ENCODE results near the gene PKP4. TPM values are rescaled to one million over a fixed set of nuclear protein-coding genes. Genes with fewer than 3 reads are reported as not detected.

The PKP4 gene
- total and polyA plus RNA-seq, 2 of the 8 experiments (the other 6 are each of a cell fraction or from before 2014, with no cell fraction given) = 48.2 to 88.0 TPM

DNA sequence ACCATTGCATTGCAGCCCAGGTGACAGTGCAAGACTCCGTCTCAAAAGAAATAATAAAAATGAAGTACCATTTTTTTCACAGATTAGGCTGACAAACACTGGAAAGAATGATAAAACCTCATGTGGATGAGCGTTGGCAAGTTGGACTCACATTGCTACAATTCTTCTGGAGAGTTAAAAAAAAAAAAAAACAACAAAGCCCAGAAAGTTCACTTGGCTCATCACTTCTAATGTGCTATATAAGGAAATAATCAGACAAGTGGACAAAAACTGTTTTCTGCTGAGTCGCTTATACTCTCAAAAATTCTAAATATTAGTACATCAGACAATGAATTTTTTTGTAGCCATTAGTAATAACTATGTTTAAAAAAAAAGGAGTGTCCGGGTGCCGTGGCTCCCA, 38.4 kb downstream of the PKP4 start:
- POLR2A ChIA-PET (ENCODE audit: partially characterized antibody) = no interaction called here
- Histone ChIP-seq H2BK5ac (ENCODE audit: low read depth, low read length) (no peak overlapping the region), H2BK20ac (ENCODE audit: low read length) (no peak overlapping the region), H3K9me3 (ENCODE audit: insufficient read depth in 2 of 2, low read depth in 1 of 2, low read length in 1 of 2) (no peaks in the 10 kb centered on the region), H3K18ac (ENCODE audit: extremely low read depth, low read length) (no peak overlapping the region), H3K14ac (ENCODE audit: insufficient read length) (no peak overlapping the region), H3K23ac (ENCODE audit: insufficient read length) (no peak overlapping the region), H4K8ac (ENCODE audit: extremely low read depth, insufficient read depth, low read length) (no peak overlapping the region), H3K79me1 (ENCODE audit: low read depth, low read length) (peaks cover 2% of the 10 kb centered on the region; the same call in 1 of the 2 replicates), H3K36me3 (ENCODE audit: control insufficient read depth in 2 of 4, insufficient read depth in 4 of 4, low read length in 3 of 4) (no peaks in the 10 kb centered on the region), H4K20me1 (replicated peaks in 1 of 2; ENCODE audit: control insufficient read depth in 1 of 2, insufficient read depth in 2 of 2, low read length in 2 of 2) (peaks cover 5 to 9% of the 10 kb centered on the region in 2 experiments), H3K56ac (replicated peaks; ENCODE audit: insufficient read length, low read depth, low read length) (no peak overlapping the region), H3K27me3 (replicated peaks in 1 of 4; ENCODE audit: control insufficient read depth in 3 of 4, extremely low read depth in 1 of 4, insufficient read depth in 3 of 4, low read length in 3 of 4) (no peaks in the 10 kb centered on the region), H3K23me2 (ENCODE audit: low read depth, low read length) (no peaks in the 10 kb centered on the region), H2BK12ac (ENCODE audit: low read depth, low read length) (no peak overlapping the region), H3K9ac (replicated peaks in 1 of 4; ENCODE audit: extremely low read depth in 1 of 4, low read depth in 3 of 4, low read length in 3 of 4) (no peak overlapping the region), H3K27ac (ENCODE audit: low read depth, low read length) (no peak overlapping the region), H2BK15ac (ENCODE audit: low read length) (no peak overlapping the region), H3K79me2 (ENCODE audit: control insufficient read depth in 1 of 2, insufficient read depth in 2 of 2, low read length in 2 of 2) (peaks cover 3 to 88% of the 10 kb centered on the region in 2 experiments; a peak in 3 of 4 replicates), H3K4me3 (ENCODE audit: extremely low read depth in 1 of 4, insufficient read depth in 2 of 4, low read depth in 3 of 4, low read length in 4 of 4) (no peak overlapping the region), H4K5ac (ENCODE audit: insufficient read length, low read depth, low read length) (no peak overlapping the region), H3K4me2 (ENCODE audit: insufficient read depth in 1 of 2, low read depth in 2 of 2, low read length in 2 of 2) (no peak overlapping the region), H4K91ac (replicated peaks; ENCODE audit: insufficient read length, low read length) (no peak overlapping the region), H3K4me1 (replicated peaks in 1 of 4; ENCODE audit: control insufficient read depth in 3 of 4, insufficient read depth in 4 of 4, low read length in 3 of 4) (peaks cover 8 to 18% (median 11%) of the 10 kb centered on the region in 4 experiments; a peak in 6 of 7 replicates), H2AK5ac (ENCODE audit: low read depth, low read length) (no peak overlapping the region), H3K4ac (replicated peaks; ENCODE audit: insufficient read length, low read depth, low read length) (no peak overlapping the region), H2AFZ (ENCODE audit: low read length) (no peak overlapping the region), H2BK120ac (replicated peaks; ENCODE audit: low read depth, low read length) (no peak overlapping the region)
- DNase-seq (ENCODE audit: low read depth in 1 of 2, low spot score in 2 of 2) (no peak), FAIRE-seq (no peak)
- 94% methylated on average over 5 of the region's 5 CpGs; no CpG with 5 or more reads in 1 of the 2 experiments for WGBS, 2 experiments (ENCODE audit: extremely low coverage in 1 of 2, insufficient coverage in 1 of 2, insufficient read length in 1 of 2, insufficient replicate concordance in 2 of 2, low coverage in 1 of 2, low lambda C conversion rate in 2 of 2, missing lambda C conversion rate in 1 of 2)
- CTCF ChIA-PET (ENCODE audit: partially characterized antibody) = no interaction called here
- TF ChIP-seq, protein P1, sequence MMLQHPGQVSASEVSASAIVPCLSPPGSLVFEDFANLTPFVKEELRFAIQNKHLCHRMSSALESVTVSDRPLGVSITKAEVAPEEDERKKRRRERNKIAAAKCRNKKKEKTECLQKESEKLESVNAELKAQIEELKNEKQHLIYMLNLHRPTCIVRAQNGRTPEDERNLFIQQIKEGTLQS (IDR thresholded peaks at IDR 0.05; ENCODE audit: insufficient read depth, low read depth, low read length) = no peak
- TF ChIP-seq ZNF274 (IDR thresholded peaks at IDR 0.05; ENCODE audit: borderline replicate concordance, extremely low read depth, low read length) = no peak
- no peak for TF ChIP-seq SP1 (IDR thresholded peaks at IDR 0.05; ENCODE audit: low read depth, low read length)
- TF ChIP-seq, protein P2, sequence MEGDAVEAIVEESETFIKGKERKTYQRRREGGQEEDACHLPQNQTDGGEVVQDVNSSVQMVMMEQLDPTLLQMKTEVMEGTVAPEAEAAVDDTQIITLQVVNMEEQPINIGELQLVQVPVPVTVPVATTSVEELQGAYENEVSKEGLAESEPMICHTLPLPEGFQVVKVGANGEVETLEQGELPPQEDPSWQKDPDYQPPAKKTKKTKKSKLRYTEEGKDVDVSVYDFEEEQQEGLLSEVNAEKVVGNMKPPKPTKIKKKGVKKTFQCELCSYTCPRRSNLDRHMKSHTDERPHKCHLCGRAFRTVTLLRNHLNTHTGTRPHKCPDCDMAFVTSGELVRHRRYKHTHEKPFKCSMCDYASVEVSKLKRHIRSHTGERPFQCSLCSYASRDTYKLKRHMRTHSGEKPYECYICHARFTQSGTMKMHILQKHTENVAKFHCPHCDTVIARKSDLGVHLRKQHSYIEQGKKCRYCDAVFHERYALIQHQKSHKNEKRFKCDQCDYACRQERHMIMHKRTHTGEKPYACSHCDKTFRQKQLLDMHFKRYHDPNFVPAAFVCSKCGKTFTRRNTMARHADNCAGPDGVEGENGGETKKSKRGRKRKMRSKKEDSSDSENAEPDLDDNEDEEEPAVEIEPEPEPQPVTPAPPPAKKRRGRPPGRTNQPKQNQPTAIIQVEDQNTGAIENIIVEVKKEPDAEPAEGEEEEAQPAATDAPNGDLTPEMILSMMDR (IDR thresholded peaks at IDR 0.05; ENCODE audit: control extremely low read depth in 1 of 3, insufficient read depth in 1 of 3, low read depth in 1 of 3, low read length in 3 of 3) = no peak
- no peak for TF ChIP-seq SP4 (IDR thresholded peaks at IDR 0.05; ENCODE audit: low read length)
- TF ChIP-seq ASH2L (IDR thresholded peaks at IDR 0.05; ENCODE audit: low read length) = no peak
- no peak for TF ChIP-seq JUND (IDR thresholded peaks at IDR 0.05; ENCODE audit: low read length)
- TF ChIP-seq SRF (IDR thresholded peaks at IDR 0.05; ENCODE audit: low read depth, low read length) = no peak
- TF ChIP-seq PHF8 (conservative IDR thresholded peaks at IDR 0.05; ENCODE audit: low read depth, low read length) = no peak
- TF ChIP-seq GTF2F1 (IDR thresholded peaks at IDR 0.05; ENCODE audit: borderline replicate concordance, low read depth, low read length) = no peak
- no peak for TF ChIP-seq HDAC2 (IDR thresholded peaks at IDR 0.05; ENCODE audit: borderline replicate concordance in 1 of 2, low read depth in 2 of 2, low read length in 2 of 2)
